Fibroblast of upper back skin (primary cell): ENCODE measurements around the gene WDR44.
"Not testable (repeated sequence)": the region's sequence is repeated elsewhere in the genome, so short reads cannot be mapped to it uniquely, and the experiment has no call there.

Experiments used
- DNase-seq: peaks from one replicate; pipeline ENCODE4 v3.0.0-alpha.2; 2013

The WDR44 gene

GRCh38 chrX:118484216-118484903 lies 138.5 kb downstream of the WDR44 start:
- DNase-seq, result no peak

GRCh38 chrX:118486693-118487092 lies 140.8 kb downstream of the WDR44 start:
- DNase-seq, result not testable (repeated sequence)

GRCh38 chrX:118493016-118493415 lies 147.1 kb downstream of the WDR44 start:
- no peak for DNase-seq

GRCh38 chrX:118493653-118494297 lies 147.9 kb downstream of the WDR44 start:
- DNase-seq, result no peak

- peak; percentile 87 for DNase-seq
These were observed 149.4 kb downstream of the WDR44 start, which contains the start of gene DOCK11 for GRCh38 chrX:118495061-118495921. TSS of gene DOCK11 (plus strand) at chrX:118495815. CDS start at chrX:118495972, 157 bp downstream.

GRCh38 chrX:118495958-118496762 lies 150.3 kb downstream of the WDR44 start:
- peak; percentile 19 for DNase-seq

- DNase-seq, result no peak
These were observed 150.8 kb downstream of the WDR44 start for GRCh38 chrX:118496763-118497079.

- no peak for DNase-seq
These were observed 151.4 kb downstream of the WDR44 start for GRCh38 chrX:118497180-118497818.

GRCh38 chrX:118498351-118498750 lies 152.4 kb downstream of the WDR44 start:
- DNase-seq, result no peak

GRCh38 chrX:118498755-118499154 lies 152.8 kb downstream of the WDR44 start:
- no peak for DNase-seq

- DNase-seq, result no peak
These were observed 153.4 kb downstream of the WDR44 start for GRCh38 chrX:118499295-118499694.
